HEK293 (cell line): ENCODE data around the gene DNMT1.

ENCODE experiments used
- CTCF ChIA-PET: fragments of 350-600 bp; formaldehyde crosslinking; extraction: SDS; loops from one replicate; lab custom pipeline; 2021; ENCODE audit warnings: antibody characterized with exemption; lab: Yijun Ruan, JAX
- POLR2A ChIA-PET: fragments of 300-600 bp; formaldehyde crosslinking; extraction: SDS; loops from one replicate; lab custom pipeline; 2020; ENCODE audit warnings: antibody characterized with exemption, inconsistent platforms; lab: Yijun Ruan, JAX
- H3K27ac ChIP-seq: fragments of 200-500 bp; sonication (Bioruptor generic); 2 replicates; pipeline ENCODE4 v1.5.1; 2014; ENCODE audit warnings: low read depth, low read length, control low read depth, inconsistent platforms; ENCODE audit errors: extremely low read depth
- H3K36me3 ChIP-seq, 2 experiments: fragments of 200-500 bp in 1 of 2; sonication (Bioruptor generic) in 1 of 2; 1 replicate in 1 of 2; 2 replicates in 1 of 2; pipeline ENCODE4 v1.5.1; 2014 to 2017; ENCODE audit warnings: inconsistent platforms in 2 of 2, low read length in 2 of 2; ENCODE audit not compliant: control insufficient read depth in 2 of 2, insufficient read depth in 1 of 2
- H3K4me1 ChIP-seq: fragments of 200-500 bp; sonication (Bioruptor generic); 2 replicates; pipeline ENCODE4 v1.5.1; 2014; ENCODE audit warnings: mild to moderate bottlenecking, low read length, inconsistent platforms; ENCODE audit not compliant: control insufficient read depth, insufficient read depth
- H3K4me3 ChIP-seq: 2 replicates; pipeline ENCODE4 v1.5.1; 2011; ENCODE audit warnings: low read depth, mild to moderate bottlenecking, control low read depth, low read length, moderate library complexity
- H3K9me3 ChIP-seq: fragments of 200-500 bp; sonication (Bioruptor generic); 2 replicates; pipeline ENCODE4 v1.5.1; 2014; ENCODE audit warnings: low read depth, low read length, inconsistent platforms; ENCODE audit not compliant: control insufficient read depth, insufficient read depth
- ELK4 ChIP-seq: IDR thresholded peaks from 2 replicates; pipeline ENCODE4 v1.6.1; 2011; ENCODE audit warnings: mild to moderate bottlenecking, low read depth, low read length, borderline replicate concordance
- GFI1B ChIP-seq: fragments of 450-650 bp; formaldehyde crosslinking; IDR thresholded peaks from 2 replicates; pipeline ENCODE4 v1.5.1; 2016; ENCODE audit warnings: missing biosample characterization, missing genetic modification characterization
- GLIS1 ChIP-seq: fragments of 450-650 bp; formaldehyde crosslinking; IDR thresholded peaks from 2 replicates; pipeline ENCODE4 v1.5.1; 2016; ENCODE audit warnings: missing biosample characterization, missing genetic modification characterization
- ZBTB20 ChIP-seq: fragments of 450-650 bp; formaldehyde crosslinking; IDR thresholded peaks from 2 replicates; pipeline ENCODE4 v1.5.1; 2016; ENCODE audit warnings: missing biosample characterization, missing genetic modification characterization
- ZNF140 ChIP-seq: fragments of 450-650 bp; formaldehyde crosslinking; IDR thresholded peaks from 2 replicates; pipeline ENCODE4 v1.5.1; 2016; ENCODE audit warnings: missing biosample characterization, missing genetic modification characterization
- ZNF24 ChIP-seq: fragments of 450-650 bp; formaldehyde crosslinking; IDR thresholded peaks from 2 replicates; pipeline ENCODE4 v1.5.1; 2016; ENCODE audit warnings: missing biosample characterization, missing genetic modification characterization
- ZNF266 ChIP-seq: fragments of 450-650 bp; formaldehyde crosslinking; IDR thresholded peaks from 2 replicates; pipeline ENCODE4 v1.5.1; 2016; ENCODE audit warnings: missing biosample characterization, missing genetic modification characterization, low read depth
- ZNF354C ChIP-seq: fragments of 450-650 bp; formaldehyde crosslinking; IDR thresholded peaks from 2 replicates; pipeline ENCODE4 v1.5.1; 2016; ENCODE audit warnings: missing biosample characterization, missing genetic modification characterization, low read depth, borderline replicate concordance
- ZNF423 ChIP-seq: fragments of 450-650 bp; formaldehyde crosslinking; IDR thresholded peaks from 2 replicates; pipeline ENCODE4 v1.5.1; 2016; ENCODE audit warnings: missing biosample characterization, missing genetic modification characterization
- ZNF514 ChIP-seq: fragments of 450-650 bp; formaldehyde crosslinking; IDR thresholded peaks from 2 replicates; pipeline ENCODE4 v1.5.1; 2016; ENCODE audit warnings: missing biosample characterization, missing genetic modification characterization
- ZNF549 ChIP-seq: fragments of 450-650 bp; IDR thresholded peaks from 2 replicates; pipeline ENCODE4 v1.5.1; 2018; ENCODE audit warnings: missing biosample characterization, missing genetic modification characterization, mild to moderate bottlenecking, inconsistent platforms, moderate library complexity
- ZNF623 ChIP-seq: fragments of 450-650 bp; formaldehyde crosslinking; IDR thresholded peaks from 2 replicates; pipeline ENCODE4 v1.5.1; 2016; ENCODE audit warnings: missing biosample characterization, missing genetic modification characterization
- ZNF629 ChIP-seq: fragments of 450-650 bp; formaldehyde crosslinking; IDR thresholded peaks from 2 replicates; pipeline ENCODE4 v1.5.1; 2017; ENCODE audit warnings: missing biosample characterization, missing genetic modification characterization
- ZNF658 ChIP-seq: fragments of 450-650 bp; formaldehyde crosslinking; IDR thresholded peaks from 2 replicates; pipeline ENCODE4; 2016; ENCODE audit warnings: missing biosample characterization, missing genetic modification characterization
- ZNF76 ChIP-seq: fragments of 450-650 bp; formaldehyde crosslinking; IDR thresholded peaks from 2 replicates; pipeline ENCODE4; 2016; ENCODE audit warnings: low read depth, missing biosample characterization, missing genetic modification characterization, borderline replicate concordance
- ZNF768 ChIP-seq: fragments of 450-650 bp; formaldehyde crosslinking; IDR thresholded peaks from 2 replicates; pipeline ENCODE4 v1.5.1; 2018; ENCODE audit warnings: missing biosample characterization, mild to moderate bottlenecking, missing genetic modification characterization
- ZNF785 ChIP-seq: fragments of 450-650 bp; formaldehyde crosslinking; IDR thresholded peaks from 2 replicates; pipeline ENCODE4 v1.5.1; 2016; ENCODE audit warnings: missing biosample characterization, missing genetic modification characterization
- TF ChIP-seq, protein P1 (sequence below): fragments of 450-650 bp; formaldehyde crosslinking; IDR thresholded peaks from 2 replicates; pipeline ENCODE4 v1.5.1; 2016; ENCODE audit warnings: missing biosample characterization, missing genetic modification characterization, borderline replicate concordance

Gene DNMT1

GRCh38 chr19:10209315-10209714 lies 14.6 kb upstream of the DNMT1 start:
- ChIA-PET POLR2A (interaction anchor here (0.8 kb wide), 1 partner anchor 15 kb away, joined by 3 read pairs; the partner anchor contains the start of gene DNMT1), CTCF (interaction anchor here (0.7 to 2.1 kb wide), 4 partner anchors 10 to 452 kb away, joined by 3 to 11 read pairs (median 4); no protein-coding TSS in a partner anchor)
- Histone ChIP-seq H3K9me3 (no peaks in the 10 kb centered on the region), H3K27ac (no peak overlapping the region), H3K36me3 (no peaks in the 10 kb centered on the region)
- TF ChIP-seq ZNF549 (tag by site-specific recombination) (no peak), GFI1B (tag by site-specific recombination) (no peak), ZNF785 (tag by site-specific recombination) (no peak)
- TF ChIP-seq, all 188 proteins: peak for 0
- Histone ChIP-seq H3K4me3 (no peak overlapping the region), H3K4me1 (no peaks in the 10 kb centered on the region)

GRCh38 chr19:10207026-10207425 lies 12.3 kb upstream of the DNMT1 start:
- POLR2A ChIA-PET: interaction anchor here (1.8 kb wide), 1 partner anchor 12 kb away, joined by 5 read pairs; the partner anchor contains the start of gene DNMT1
- Histone ChIP-seq H3K4me3 (no peak overlapping the region), H3K9me3 (no peaks in the 10 kb centered on the region), H3K36me3 (no peaks in the 10 kb centered on the region), H3K4me1 (no peaks in the 10 kb centered on the region), H3K27ac (no peak overlapping the region)
- CTCF ChIA-PET: no interaction called here
- TF ChIP-seq ELK4: no peak
- no peak for TF ChIP-seq ZNF76
- TF ChIP-seq ZBTB20 (tag by site-specific recombination): no peak
- no peak for TF ChIP-seq ZNF354C
- no peak for TF ChIP-seq ZNF623
- no peak for TF ChIP-seq ZNF266
- TF ChIP-seq ZNF24 (tag by site-specific recombination): no peak
- TF ChIP-seq ZNF514 (tag by site-specific recombination): no peak
- no peak for TF ChIP-seq ZNF785 (tag by site-specific recombination)
- TF ChIP-seq ZNF140 (tag by site-specific recombination): no peak
- no peak for TF ChIP-seq ZNF629 (tag by site-specific recombination)
- TF ChIP-seq ZNF768 (tag by site-specific recombination): no peak
- TF ChIP-seq ZNF658 (tag by site-specific recombination): no peak
- no peak for TF ChIP-seq ZNF423 (tag by site-specific recombination)
- TF ChIP-seq, all 188 proteins: peak for 0

DNA sequence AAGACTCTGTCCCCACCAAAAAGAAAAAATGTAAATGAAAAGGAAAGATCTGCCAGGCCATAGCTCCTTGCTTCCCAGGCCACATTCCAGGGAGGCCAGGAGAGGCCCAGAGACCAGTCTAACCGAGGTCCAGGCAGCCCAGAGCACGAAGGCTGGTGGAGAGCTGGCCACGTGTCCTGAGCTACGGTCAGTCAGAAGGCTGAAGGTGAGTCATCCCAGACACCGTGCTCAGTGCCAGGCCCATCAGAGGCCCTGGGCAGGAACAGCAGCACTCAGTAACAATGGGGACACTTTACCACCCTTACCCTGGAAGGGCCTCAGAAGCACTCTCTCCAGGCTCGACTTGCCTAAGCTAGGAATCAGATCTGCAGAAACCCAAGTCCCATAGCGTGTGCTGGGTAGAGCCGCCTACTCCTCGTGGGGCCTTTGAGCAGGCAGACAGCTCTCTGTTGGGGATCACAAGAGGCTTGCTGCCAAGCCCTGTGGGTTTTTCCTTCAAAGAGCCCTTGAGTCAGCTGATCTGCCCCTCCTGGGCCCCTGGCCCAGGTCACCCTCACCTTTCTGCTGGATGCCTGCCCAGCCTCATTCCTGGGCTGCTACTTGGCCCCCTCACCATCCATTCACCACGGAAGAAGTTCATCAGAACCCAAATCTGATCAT lies 11.6 kb upstream of the DNMT1 start:
- H3K4me1 ChIP-seq: no peaks in the 10 kb centered on the region
- ChIA-PET POLR2A (interaction anchor here (0.7 to 1.8 kb wide), 2 partner anchors 12 to 220 kb away, joined by 3 to 5 read pairs; partner anchors contain the start of gene DNMT1), CTCF (interaction anchor here (0.6 kb wide), 2 partner anchors 15 to 107 kb away, joined by 3 read pairs; no protein-coding TSS in a partner anchor)
- H3K36me3 ChIP-seq: no peaks in the 10 kb centered on the region
- H3K4me3 ChIP-seq: no peak overlapping the region
- no peaks in the 10 kb centered on the region for H3K9me3 ChIP-seq
- no peak for TF ChIP-seq GFI1B (tag by site-specific recombination)
- TF ChIP-seq, protein P1, sequence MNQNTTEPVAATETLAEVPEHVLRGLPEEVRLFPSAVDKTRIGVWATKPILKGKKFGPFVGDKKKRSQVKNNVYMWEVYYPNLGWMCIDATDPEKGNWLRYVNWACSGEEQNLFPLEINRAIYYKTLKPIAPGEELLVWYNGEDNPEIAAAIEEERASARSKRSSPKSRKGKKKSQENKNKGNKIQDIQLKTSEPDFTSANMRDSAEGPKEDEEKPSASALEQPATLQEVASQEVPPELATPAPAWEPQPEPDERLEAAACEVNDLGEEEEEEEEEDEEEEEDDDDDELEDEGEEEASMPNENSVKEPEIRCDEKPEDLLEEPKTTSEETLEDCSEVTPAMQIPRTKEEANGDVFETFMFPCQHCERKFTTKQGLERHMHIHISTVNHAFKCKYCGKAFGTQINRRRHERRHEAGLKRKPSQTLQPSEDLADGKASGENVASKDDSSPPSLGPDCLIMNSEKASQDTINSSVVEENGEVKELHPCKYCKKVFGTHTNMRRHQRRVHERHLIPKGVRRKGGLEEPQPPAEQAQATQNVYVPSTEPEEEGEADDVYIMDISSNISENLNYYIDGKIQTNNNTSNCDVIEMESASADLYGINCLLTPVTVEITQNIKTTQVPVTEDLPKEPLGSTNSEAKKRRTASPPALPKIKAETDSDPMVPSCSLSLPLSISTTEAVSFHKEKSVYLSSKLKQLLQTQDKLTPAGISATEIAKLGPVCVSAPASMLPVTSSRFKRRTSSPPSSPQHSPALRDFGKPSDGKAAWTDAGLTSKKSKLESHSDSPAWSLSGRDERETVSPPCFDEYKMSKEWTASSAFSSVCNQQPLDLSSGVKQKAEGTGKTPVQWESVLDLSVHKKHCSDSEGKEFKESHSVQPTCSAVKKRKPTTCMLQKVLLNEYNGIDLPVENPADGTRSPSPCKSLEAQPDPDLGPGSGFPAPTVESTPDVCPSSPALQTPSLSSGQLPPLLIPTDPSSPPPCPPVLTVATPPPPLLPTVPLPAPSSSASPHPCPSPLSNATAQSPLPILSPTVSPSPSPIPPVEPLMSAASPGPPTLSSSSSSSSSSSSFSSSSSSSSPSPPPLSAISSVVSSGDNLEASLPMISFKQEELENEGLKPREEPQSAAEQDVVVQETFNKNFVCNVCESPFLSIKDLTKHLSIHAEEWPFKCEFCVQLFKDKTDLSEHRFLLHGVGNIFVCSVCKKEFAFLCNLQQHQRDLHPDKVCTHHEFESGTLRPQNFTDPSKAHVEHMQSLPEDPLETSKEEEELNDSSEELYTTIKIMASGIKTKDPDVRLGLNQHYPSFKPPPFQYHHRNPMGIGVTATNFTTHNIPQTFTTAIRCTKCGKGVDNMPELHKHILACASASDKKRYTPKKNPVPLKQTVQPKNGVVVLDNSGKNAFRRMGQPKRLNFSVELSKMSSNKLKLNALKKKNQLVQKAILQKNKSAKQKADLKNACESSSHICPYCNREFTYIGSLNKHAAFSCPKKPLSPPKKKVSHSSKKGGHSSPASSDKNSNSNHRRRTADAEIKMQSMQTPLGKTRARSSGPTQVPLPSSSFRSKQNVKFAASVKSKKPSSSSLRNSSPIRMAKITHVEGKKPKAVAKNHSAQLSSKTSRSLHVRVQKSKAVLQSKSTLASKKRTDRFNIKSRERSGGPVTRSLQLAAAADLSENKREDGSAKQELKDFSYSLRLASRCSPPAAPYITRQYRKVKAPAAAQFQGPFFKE (tag by site-specific recombination): no peak
- TF ChIP-seq GLIS1 (tag by site-specific recombination): peak; percentile 92
- no peak overlapping the region for H3K27ac ChIP-seq
